Measurements from ENCODE around the gene TSC22D3.

Gene TSC22D3

GRCh38 chrX:107667426-107667825 lies 108.2 kb downstream of the TSC22D3 start:
- no peak overlapping the region for H3K27ac ChIP-seq
- TF ChIP-seq CTCF (IDR thresholded peaks at IDR 0.05) (no peak), ZFX (IDR thresholded peaks at IDR 0.05; ENCODE audit: borderline replicate concordance) (no peak)

- TF ChIP-seq CTCF (IDR thresholded peaks at IDR 0.05) (no peak), ZFX (IDR thresholded peaks at IDR 0.05; ENCODE audit: borderline replicate concordance) (no peak)
- H3K27ac ChIP-seq: no peak overlapping the region
Observed at GRCh38 chrX:107666931-107667330, 108.7 kb downstream of the TSC22D3 start.
